Esophagus squamous epithelium (tissue), 5 donors: Measurements from ENCODE around the gene C1GALT1. TPM values are rescaled to one million over a fixed set of nuclear protein-coding genes. Genes with fewer than 3 reads are reported as not detected.
"Not testable (repeated sequence)": the region's sequence is repeated elsewhere in the genome, so short reads cannot be mapped to it uniquely, and the experiment has no call there.

Experiments
- DNase-seq: peaks from one replicate; lab custom pipeline; 2025; lab: John Stamatoyannopoulos, UW
- H3K27ac ChIP-seq, 4 donors: fragments of 200-600 bp; sonication (generic); one replicate each; pipeline ENCODE4 v1.5.1; 2016 to 2019; ENCODE audit warnings: mild to moderate bottlenecking in 1 of 4
- H3K27me3 ChIP-seq, 4 donors: fragments of 200-600 bp; sonication (generic); 1 replicate in 3 of 4; 2 replicates in 1 of 4; pipeline versions ENCODE4 v1.5.1 to v1.6.0; 2017 to 2021; ENCODE audit warnings: antibody characterized with exemption in 1 of 4
- H3K36me3 ChIP-seq, 3 donors: fragments of 200-600 bp; sonication (generic); one replicate each; pipeline ENCODE4 v1.5.1; 2016 to 2019
- H3K4me1 ChIP-seq, 3 donors: fragments of 200-600 bp; sonication (generic); one replicate each; pipeline ENCODE4 v1.5.1; 2017 to 2019
- H3K4me3 ChIP-seq, 4 donors: fragments of 200-600 bp; sonication (generic); 1 replicate in 3 of 4; 2 replicates in 1 of 4; pipeline ENCODE4 v1.5.1; 2016 to 2019; ENCODE audit warnings: mild to moderate bottlenecking in 2 of 4, moderate library complexity in 1 of 4
- H3K9me3 ChIP-seq, 3 donors: fragments of 200-600 bp; sonication (generic); one replicate each; pipeline ENCODE4 v1.5.1; 2016 to 2019
- CTCF ChIP-seq, 6 experiments: fragments of 450-650 bp in 4 of 6; fragments of 200-600 bp in 2 of 6; sonication (generic) in 2 of 6; IDR thresholded peaks; one replicate each; pipeline ENCODE4 v1.5.1; 2016 to 2019; ENCODE audit warnings: antibody characterized with exemption in 6 of 6, mild to moderate bottlenecking in 4 of 6, moderate library complexity in 4 of 6
- POLR2A ChIP-seq, 4 donors: fragments of 450-650 bp; IDR thresholded peaks; one replicate each; pipeline ENCODE4 v1.6.1; 2017; ENCODE audit warnings: antibody characterized with exemption in 4 of 4, mild to moderate bottlenecking in 4 of 4, moderate library complexity in 3 of 4
- whole genome bisulfite sequencing, 2 donors: methylation state at CpG; one replicate each; pipeline ENCODE4 v1.1.5; 2018; 5-methylcytosine and 5-hydroxymethylcytosine counted together
- intact Hi-C: fragments of 100-400 bp; cut with DNase I; formaldehyde crosslinking; loops from one replicate; pipeline ENCODE4 v1.15.0; 2022
- total RNA-seq, 4 donors: library from RNA; depleted of rRNA; stranded (reverse); fragments of >200 nt; gene quantifications; one replicate each; pipeline ENCODE4 v1.1.0, GENCODE V29; 2016
- donor health status: DM: yes; HTN: yes; CAD: no.

Gene C1GALT1
- total RNA-seq, 4 donors from 2014 or later = 40.1 to 56.4 (median 43.9) TPM

GRCh38 chr7:7138897-7139296, 43.4 kb upstream of the C1GALT1 start:
- Histone ChIP-seq H3K4me1 (no peaks in the 10 kb centered on the region), H3K4me3 (no peak overlapping the region), H3K27ac (no peak overlapping the region), H3K27me3 (no peaks in the 10 kb centered on the region), H3K9me3 (no peaks in the 10 kb centered on the region), H3K36me3 (no peaks in the 10 kb centered on the region)
- intact Hi-C loops = no loop called here
- no peak for DNase-seq
- no peak for TF ChIP-seq CTCF (IDR thresholded peaks at IDR 0.05)
- WGBS, 2 donors = 87 to 94% methylated on average over 8 of the region's 8 CpGs

GRCh38 chr7:7143404-7143803, 38.9 kb upstream of the C1GALT1 start:
- peaks cover 0 to 12% (median 4%) of the 10 kb centered on the region in 3 donors for H3K9me3 ChIP-seq
- H3K27me3 ChIP-seq, DNase-seq, intact Hi-C loops, H3K4me1 ChIP-seq, H3K36me3 ChIP-seq, H3K27ac ChIP-seq, H3K4me3 ChIP-seq: not testable (repeated sequence)
- WGBS, 2 donors = 64 to 87% methylated on average over 1 of the region's 1 CpG

GRCh38 chr7:7145151-7145550, 37.2 kb upstream of the C1GALT1 start:
- H3K27me3 ChIP-seq, intact Hi-C loops, H3K36me3 ChIP-seq, H3K4me3 ChIP-seq, DNase-seq, H3K4me1 ChIP-seq, H3K27ac ChIP-seq: not testable (repeated sequence)
- H3K9me3 ChIP-seq = peaks cover 0 to 12% (median 4%) of the 10 kb centered on the region in 3 donors
- WGBS, 2 donors = 75 to 93% methylated on average over 4 of the region's 4 CpGs

GRCh38 chr7:7146837-7147236, 35.5 kb upstream of the C1GALT1 start:
- Histone ChIP-seq H3K36me3 (no peaks in the 10 kb centered on the region), H3K9me3 (peaks cover 0 to 12% (median 4%) of the 10 kb centered on the region in 3 donors), H3K4me3 (no peak overlapping the region), H3K27ac (no peak overlapping the region), H3K4me1 (no peaks in the 10 kb centered on the region), H3K27me3 (no peaks in the 10 kb centered on the region)
- 49 to 83% methylated on average over 3 of the region's 3 CpGs for WGBS, 2 donors
- intact Hi-C loops = no loop called here
- no peak for DNase-seq
- no peak for TF ChIP-seq POLR2A (IDR thresholded peaks at IDR 0.05)
- TF ChIP-seq CTCF (IDR thresholded peaks at IDR 0.05) = no peak

- 73 to 84% methylated on average over 6 to 7 of the region's 7 CpGs for WGBS, 2 donors
- TF ChIP-seq CTCF (IDR thresholded peaks at IDR 0.05) = no peak
- no peak for DNase-seq
- H3K4me3 ChIP-seq = no peak overlapping the region
- H3K9me3 ChIP-seq = peaks cover 0 to 12% (median 4%) of the 10 kb centered on the region in 3 donors
- H3K27me3 ChIP-seq = no peaks in the 10 kb centered on the region
- H3K27ac ChIP-seq = peak overlapping the region in 3 of 4 donors; percentile 46 to 68 (median 64)
- intact Hi-C loops = no loop called here
- H3K4me1 ChIP-seq = no peaks in the 10 kb centered on the region
- H3K36me3 ChIP-seq = no peaks in the 10 kb centered on the region
Observed at GRCh38 chr7:7148798-7149481, 33.4 kb upstream of the C1GALT1 start.

- Histone ChIP-seq H3K27me3 (no peaks in the 10 kb centered on the region), H3K9me3 (no peaks in the 10 kb centered on the region), H3K4me1 (no peaks in the 10 kb centered on the region), H3K36me3 (no peaks in the 10 kb centered on the region), H3K27ac (no peak overlapping the region), H3K4me3 (no peak overlapping the region)
- 40 to 43% methylated on average over 3 of the region's 3 CpGs for WGBS, 2 donors
- TF ChIP-seq POLR2A (IDR thresholded peaks at IDR 0.05) (no peak), CTCF (IDR thresholded peaks at IDR 0.05) (no peak)
- intact Hi-C loops = no loop called here
- no peak for DNase-seq
Observed at GRCh38 chr7:7151285-7151684, 31.1 kb upstream of the C1GALT1 start.
